Kidney (tissue), 14 donors: ENCODE results near the gene ABHD17A. TPM values are rescaled to one million over a fixed set of nuclear protein-coding genes. Genes with fewer than 3 reads are reported as not detected.
A peak's percentile ranks its signal among the peaks of the same experiment; 100 is the strongest.
"Not testable (repeated sequence)": the region's sequence is repeated elsewhere in the genome, so short reads cannot be mapped to it uniquely, and the experiment has no call there.

Source experiments
- DNase-seq, 5 donors: peaks; one replicate each; pipeline ENCODE4 v3.0.0-alpha.2; 2013 to 2020
- FAIRE-seq: peaks from 2 replicates; lab custom pipeline; 2012; peaks lifted over from hg19 to GRCh38; lab: Jason Lieb, UNC
- H3K27ac ChIP-seq, 2 donors: one replicate each; pipeline ENCODE4 v1.7.0; 2013; ENCODE audit warnings: low read depth in 2 of 2, low read length in 2 of 2, inconsistent platforms in 1 of 2
- H3K27me3 ChIP-seq: one replicate; pipeline ENCODE4 v1.7.1; 2013; ENCODE audit warnings: low read length, inconsistent platforms; ENCODE audit not compliant: control insufficient read depth, insufficient read depth
- H3K36me3 ChIP-seq, 3 donors: one replicate each; pipeline versions ENCODE4 v1.7.0 to v1.7.1; 2013; ENCODE audit warnings: low read length in 3 of 3, control low read depth in 1 of 3, inconsistent platforms in 1 of 3; ENCODE audit not compliant: insufficient read depth in 3 of 3, control insufficient read depth in 2 of 3
- H3K4me1 ChIP-seq, 3 donors: one replicate each; pipeline versions ENCODE4 v1.7.0 to v1.7.1; 2013; ENCODE audit warnings: low read length in 3 of 3, inconsistent platforms in 1 of 3, low read depth in 1 of 3; ENCODE audit not compliant: control insufficient read depth in 2 of 3, insufficient read depth in 2 of 3
- H3K4me3 ChIP-seq, 3 donors: one replicate each; pipeline versions ENCODE4 v1.7.0 to v1.8.1; 2013; ENCODE audit warnings: low read length in 3 of 3, control low read depth in 1 of 3, inconsistent platforms in 1 of 3
- H3K9ac ChIP-seq, 3 donors: one replicate each; pipeline versions ENCODE4 v1.7.0 to v1.7.1; 2013; ENCODE audit warnings: low read length in 3 of 3, control low read depth in 1 of 3, inconsistent platforms in 1 of 3
- H3K9me3 ChIP-seq, 3 donors: one replicate each; pipeline versions ENCODE4 v1.7.0 to v1.7.1; 2013; ENCODE audit warnings: low read length in 3 of 3, control low read depth in 1 of 3, inconsistent platforms in 1 of 3; ENCODE audit not compliant: control insufficient read depth in 2 of 3, insufficient read depth in 1 of 3
- intact Hi-C: fragments of 100-400 bp; cut with DNase I; formaldehyde crosslinking; loops from one replicate; pipeline ENCODE4 v1.11.1; 2022
- polyA plus RNA-seq: library from polyadenylated mRNA; stranded (reverse); fragments of 350-450 nt; fragmentation: Illumina TruSeq; extraction: RNeasy Lipid Tissue Mini Kit (QIAGEN cat#74804); gene quantifications from one replicate; pipeline ENCODE4 v1.2.3, GENCODE V29; 2014; ENCODE audit warnings: low read depth, low replicate concordance; ENCODE audit not compliant: insufficient read depth
- total RNA-seq: library from RNA; stranded (reverse); fragmentation: NEBNext Ultra II Directional; extraction: Animal tissue kit (Norgen Biotek cat#: 25700); gene quantifications from one replicate; pipeline ENCODE4 v1.2.1, GENCODE V29; 2021
- TF ChIP-seq, protein P1 (sequence below): IDR thresholded peaks from 3 replicates; pipeline ENCODE4 v1.5.1; 2012; ENCODE audit warnings: mild to moderate bottlenecking, moderate library complexity, borderline replicate concordance; ENCODE audit not compliant: insufficient read depth; ENCODE audit errors: extremely low read depth
- donor health status: control.
- donor health status: control.
- donor health status: control.
- donor health status: control.
- donor health status: control.
- donor health status: DM: yes; HTN: yes; CAD: no.
- donor health status: Normal renal cell carcinoma (clear cell type).

The ABHD17A gene
- total and polyA plus RNA-seq, 2 donors from 2014 or later, result 63.8 to 65.1 TPM

DNA sequence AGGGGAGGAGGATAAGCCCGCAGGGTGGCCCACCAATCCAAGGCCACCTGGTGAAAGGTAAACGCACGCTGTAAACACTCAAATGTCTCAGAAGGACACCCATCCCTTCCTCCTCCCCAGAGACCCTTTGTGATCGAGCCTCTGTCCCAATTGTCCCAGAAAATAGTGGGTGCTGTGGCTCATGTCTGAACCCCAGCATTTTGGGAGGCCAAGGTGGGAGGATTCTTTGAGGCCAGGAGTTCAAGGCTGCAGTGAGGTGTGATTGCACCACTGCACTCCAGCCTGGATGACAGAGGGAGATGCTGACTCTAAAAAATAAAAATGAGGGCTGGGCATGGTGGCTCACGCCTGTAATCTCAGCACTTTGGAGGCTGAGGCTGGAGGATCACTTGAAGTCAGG lies 3.1 kb upstream of the ABHD17A start:
- TF ChIP-seq, protein P1, sequence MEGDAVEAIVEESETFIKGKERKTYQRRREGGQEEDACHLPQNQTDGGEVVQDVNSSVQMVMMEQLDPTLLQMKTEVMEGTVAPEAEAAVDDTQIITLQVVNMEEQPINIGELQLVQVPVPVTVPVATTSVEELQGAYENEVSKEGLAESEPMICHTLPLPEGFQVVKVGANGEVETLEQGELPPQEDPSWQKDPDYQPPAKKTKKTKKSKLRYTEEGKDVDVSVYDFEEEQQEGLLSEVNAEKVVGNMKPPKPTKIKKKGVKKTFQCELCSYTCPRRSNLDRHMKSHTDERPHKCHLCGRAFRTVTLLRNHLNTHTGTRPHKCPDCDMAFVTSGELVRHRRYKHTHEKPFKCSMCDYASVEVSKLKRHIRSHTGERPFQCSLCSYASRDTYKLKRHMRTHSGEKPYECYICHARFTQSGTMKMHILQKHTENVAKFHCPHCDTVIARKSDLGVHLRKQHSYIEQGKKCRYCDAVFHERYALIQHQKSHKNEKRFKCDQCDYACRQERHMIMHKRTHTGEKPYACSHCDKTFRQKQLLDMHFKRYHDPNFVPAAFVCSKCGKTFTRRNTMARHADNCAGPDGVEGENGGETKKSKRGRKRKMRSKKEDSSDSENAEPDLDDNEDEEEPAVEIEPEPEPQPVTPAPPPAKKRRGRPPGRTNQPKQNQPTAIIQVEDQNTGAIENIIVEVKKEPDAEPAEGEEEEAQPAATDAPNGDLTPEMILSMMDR, result no peak
- H3K27me3 ChIP-seq, result no peaks in the 10 kb centered on the region
- no peaks in the 10 kb centered on the region for H3K9me3 ChIP-seq
- H3K36me3 ChIP-seq, result no peaks in the 10 kb centered on the region
- H3K4me3 ChIP-seq, result no peak overlapping the region
- intact Hi-C loops, result no loop called here
- H3K9ac ChIP-seq, result no peak overlapping the region
- DNase-seq (no peak), FAIRE-seq (no peak)
- H3K27ac ChIP-seq, result no peak overlapping the region
- peaks cover 0 to 12% (median 7%) of the 10 kb centered on the region in 3 donors for H3K4me1 ChIP-seq

DNA sequence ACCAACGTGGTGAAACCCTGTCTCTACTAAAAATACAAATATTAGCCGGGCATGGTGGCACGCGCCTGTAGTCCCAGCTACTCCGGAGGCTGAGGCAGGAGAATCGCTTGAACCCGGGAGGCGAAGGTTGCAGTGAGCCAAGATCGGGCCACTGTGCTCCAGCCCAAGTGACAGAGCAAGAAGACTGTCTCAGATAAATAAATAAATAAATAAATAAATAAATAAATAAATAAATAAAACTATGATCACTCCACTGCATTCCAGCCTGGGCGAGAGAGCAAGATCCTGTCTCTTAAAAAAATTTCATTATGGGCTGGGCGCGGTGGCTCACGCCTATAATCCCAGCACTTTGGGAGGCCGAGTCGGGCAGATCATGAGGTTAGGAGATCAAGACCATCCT lies 1.1 kb upstream of the ABHD17A start:
- DNase-seq, FAIRE-seq, intact Hi-C loops: not testable (repeated sequence)

DNA sequence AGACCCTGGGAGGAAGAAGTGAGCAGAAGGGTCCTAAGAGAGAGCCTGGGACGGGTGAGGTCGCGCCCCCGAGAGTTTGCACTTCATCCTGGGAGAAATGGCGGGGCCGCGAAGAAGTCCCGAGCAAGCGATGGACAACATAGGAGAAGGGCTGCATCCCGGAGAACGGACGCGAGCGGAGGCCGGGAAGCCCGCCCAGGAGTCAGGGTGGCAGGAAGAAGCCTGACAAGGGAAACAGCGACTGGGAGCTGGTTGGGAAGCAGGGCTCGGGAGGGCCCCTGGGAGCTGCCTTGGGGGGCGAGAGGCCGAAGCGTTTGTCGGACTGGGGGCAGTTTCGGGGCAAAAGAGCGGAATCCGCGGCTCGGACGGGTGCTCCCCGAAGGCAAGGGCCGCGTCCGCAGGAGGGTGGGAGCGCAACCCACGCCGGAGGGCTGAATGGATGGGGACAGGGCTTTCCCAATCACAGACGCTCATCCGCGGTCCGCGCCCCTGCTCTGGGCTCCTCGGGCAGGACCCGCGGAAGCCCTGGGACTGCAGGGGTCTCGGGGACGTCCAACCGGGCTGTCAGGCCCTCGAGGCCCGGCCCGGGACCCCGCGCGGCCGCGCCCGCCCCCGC lies 469 bp downstream of the ABHD17A start:
- Histone ChIP-seq H3K36me3 (no peaks in the 10 kb centered on the region), H3K4me1 (peaks cover 0 to 29% (median 7%) of the 10 kb centered on the region in 3 donors), H3K4me3 (peak overlapping the region; percentile 66 to 85 (median 68)), H3K27me3 (no peaks in the 10 kb centered on the region), H3K9me3 (no peaks in the 10 kb centered on the region), H3K27ac (peak overlapping the region; percentile 22 to 38), H3K9ac (peak overlapping the region; percentile 29 to 90 (median 65))
- TF ChIP-seq, protein P1, result no peak
- intact Hi-C loops, result no loop called here
- DNase-seq (peak in 1 of 5 donors; percentile 84), FAIRE-seq (no peak)

More for the DNA sequence above, 1.1 kb upstream of the ABHD17A start:
- H3K36me3 ChIP-seq, H3K27ac ChIP-seq, H3K4me3 ChIP-seq, H3K9me3 ChIP-seq, H3K27me3 ChIP-seq, H3K9ac ChIP-seq: not testable (repeated sequence)
- H3K4me1 ChIP-seq, result peaks cover 0 to 24% (median 7%) of the 10 kb centered on the region in 3 donors

DNA sequence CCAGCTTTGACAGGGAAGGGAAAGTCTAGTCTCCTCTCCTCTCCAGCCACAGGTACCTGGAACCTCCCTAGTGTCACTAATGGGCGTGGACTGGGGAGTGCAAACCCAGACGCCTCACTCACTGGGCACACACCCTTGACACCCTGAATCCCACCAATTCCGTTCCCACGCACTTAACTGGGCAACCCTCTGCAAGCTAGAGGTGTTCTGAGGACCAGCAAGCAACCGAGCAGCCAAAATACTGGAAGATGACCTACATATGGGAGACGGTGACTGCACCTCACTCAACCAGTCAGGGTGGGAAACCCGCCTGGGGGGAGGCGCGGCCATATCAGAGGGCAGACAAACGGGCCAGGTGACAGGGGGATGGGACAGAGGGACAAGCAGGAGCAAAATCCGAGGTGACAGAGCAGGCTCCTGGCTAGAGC lies 991 bp downstream of the ABHD17A start:
- H3K27me3 ChIP-seq, result no peaks in the 10 kb centered on the region
- no peaks in the 10 kb centered on the region for H3K36me3 ChIP-seq
- H3K4me1 ChIP-seq, result peaks cover 0 to 29% (median 7%) of the 10 kb centered on the region in 3 donors
- TF ChIP-seq, protein P1, result no peak
- peak overlapping the region; percentile 66 to 85 (median 68) for H3K4me3 ChIP-seq
- H3K9ac ChIP-seq, result peak overlapping the region; percentile 3 to 90 (median 65)
- no peaks in the 10 kb centered on the region for H3K9me3 ChIP-seq
- no peak for FAIRE-seq
- no peak for DNase-seq
- intact Hi-C loops, result no loop called here
- peak overlapping the region in 1 of 2 donors; percentile 22 for H3K27ac ChIP-seq
